Hepatocyte (in vitro differentiated cells): Measurements from ENCODE around the gene KCNG3. TPM values are rescaled to one million over a fixed set of nuclear protein-coding genes. Genes with fewer than 3 reads are reported as not detected.

Source experiments
- DNase-seq: peaks from one replicate; pipeline ENCODE4 v3.0.0-alpha.2; 2016; ENCODE audit warnings: low spot score
- H2AFZ ChIP-seq: fragments of 200-600 bp; sonication (generic); 2 replicates; pipeline ENCODE4 v1.6.0; 2016; ENCODE audit warnings: antibody characterized with exemption, mild to moderate bottlenecking
- H3K27ac ChIP-seq: fragments of 200-600 bp; sonication (generic); 2 replicates; pipeline ENCODE4 v1.5.1; 2016; ENCODE audit warnings: mild to moderate bottlenecking
- H3K27me3 ChIP-seq: fragments of 200-600 bp; sonication (generic); 2 replicates; pipeline ENCODE4 v1.6.1; 2016
- H3K36me3 ChIP-seq: fragments of 200-600 bp; sonication (generic); replicated peaks from 2 replicates; pipeline ENCODE4 v1.5.1; 2016; ENCODE audit warnings: low read depth; ENCODE audit not compliant: insufficient read depth
- H3K4me1 ChIP-seq: fragments of 200-600 bp; sonication (generic); 2 replicates; pipeline ENCODE4 v1.5.1; 2016; ENCODE audit warnings: mild to moderate bottlenecking, moderate library complexity; ENCODE audit not compliant: insufficient read depth
- H3K4me2 ChIP-seq: fragments of 200-600 bp; sonication (generic); 2 replicates; pipeline ENCODE4 v1.6.0; 2016
- H3K4me3 ChIP-seq: fragments of 200-600 bp; sonication (generic); 2 replicates; pipeline ENCODE4 v1.5.1; 2016; ENCODE audit warnings: mild to moderate bottlenecking
- H3K79me2 ChIP-seq: fragments of 200-600 bp; sonication (generic); 2 replicates; pipeline ENCODE4 v1.6.0; 2017; ENCODE audit warnings: mild to moderate bottlenecking
- H3K9me2 ChIP-seq: fragments of 200-600 bp; sonication (generic); replicated peaks from 2 replicates; pipeline ENCODE4 v1.6.0; 2017; ENCODE audit warnings: mild to moderate bottlenecking; ENCODE audit not compliant: insufficient read depth
- H3K9me3 ChIP-seq: fragments of 200-600 bp; sonication (generic); 2 replicates; pipeline ENCODE4 v1.5.1; 2016; ENCODE audit warnings: low read depth, mild to moderate bottlenecking
- H4K20me1 ChIP-seq: fragments of 200-600 bp; sonication (generic); 2 replicates; pipeline ENCODE4 v1.6.0; 2016; ENCODE audit warnings: mild to moderate bottlenecking; ENCODE audit not compliant: insufficient read depth, poor library complexity, severe bottlenecking
- EZH2 ChIP-seq: fragments of 200-600 bp; sonication (generic); IDR thresholded peaks from 2 replicates; pipeline ENCODE4 v1.6.1; 2016; ENCODE audit warnings: antibody characterized with exemption, mild to moderate bottlenecking, borderline replicate concordance
- EZH2phosphoT487 ChIP-seq: fragments of 200-600 bp; sonication (generic); IDR thresholded peaks from one replicate; pipeline ENCODE4 v1.6.1; 2018; ENCODE audit warnings: antibody characterized with exemption, mild to moderate bottlenecking, low read depth, moderate library complexity; ENCODE audit not compliant: unreplicated experiment, severe bottlenecking
- WGBS: methylation state at CpG from one replicate; pipeline ENCODE4 v1.1.6; 2016; ENCODE audit warnings: low lambda C conversion rate; ENCODE audit errors: missing lambda C conversion rate; 5-methylcytosine and 5-hydroxymethylcytosine counted together
- polyA plus RNA-seq: library from polyadenylated mRNA; unstranded; fragments of >200 nt; fragmentation: Nextera tagmentation; extraction: Ambion mirVana; gene quantifications from 2 replicates; pipeline ENCODE4 v1.2.1, GENCODE V29; 2016
- total RNA-seq: library from RNA; depleted of rRNA; stranded (reverse); fragments of >200 nt; gene quantifications from 2 replicates; pipeline ENCODE4 v1.2.3, GENCODE V29; 2014
- TF ChIP-seq, protein P1 (sequence below): fragments of 200-600 bp; sonication (generic); IDR thresholded peaks from 2 replicates; pipeline ENCODE4 v1.5.1; 2016; ENCODE audit warnings: antibody characterized with exemption, mild to moderate bottlenecking; ENCODE audit not compliant: poor library complexity

KCNG3 gene
- total and polyA plus RNA-seq, 2 experiments from 2014 or later, result 0.57 TPM; not detected in 1

DNA sequence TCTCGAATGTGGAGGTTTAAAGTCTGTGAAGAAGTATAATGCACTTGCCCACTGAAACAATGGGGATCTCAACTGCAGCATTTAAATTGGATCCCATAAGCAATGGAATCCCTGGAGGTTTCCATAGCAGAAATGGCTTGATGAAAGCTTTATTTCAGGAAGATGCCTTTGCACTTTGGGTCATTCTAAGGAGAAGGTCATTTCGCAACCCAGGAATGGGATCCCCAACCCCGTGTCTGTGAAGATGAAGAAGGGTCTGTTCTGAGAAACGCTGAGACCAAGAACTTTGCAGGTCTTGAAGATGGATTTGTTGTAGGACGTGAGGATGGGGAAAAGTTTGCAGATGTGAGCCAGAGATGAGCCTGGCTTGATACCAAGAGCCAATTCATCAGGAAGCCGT lies 1.8 kb upstream of the KCNG3 start:
- H3K4me2 ChIP-seq, result peak overlapping the region; percentile 100
- no peak overlapping the region for H3K27ac ChIP-seq

DNA sequence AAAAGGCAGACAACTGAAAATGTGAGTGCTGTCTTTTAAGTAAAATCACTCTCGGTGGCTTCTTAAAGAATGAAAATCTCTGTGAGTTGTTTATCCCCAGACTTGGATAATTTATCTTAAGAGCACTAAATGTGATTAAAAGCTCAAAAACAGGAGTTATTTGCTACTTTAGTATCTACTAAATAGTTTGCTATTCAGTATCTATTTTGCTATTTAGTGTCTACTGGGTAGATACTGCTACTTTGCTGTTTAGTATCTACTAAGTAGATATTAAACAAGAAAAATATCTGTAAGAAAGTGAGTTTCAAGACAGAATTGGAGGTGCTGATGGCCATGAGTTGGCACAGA lies 1.4 kb upstream of the KCNG3 start:
- Histone ChIP-seq H3K27me3 (peaks cover 31% of the 10 kb centered on the region), H3K4me1 (no peaks in the 10 kb centered on the region), H3K9me2 (no peaks in the 10 kb centered on the region), H3K36me3 (no peaks in the 10 kb centered on the region), H4K20me1 (no peaks in the 10 kb centered on the region), H3K4me3 (no peak overlapping the region), H3K4me2 (peak overlapping the region; percentile 100), H2AFZ (no peak overlapping the region), H3K79me2 (no peaks in the 10 kb centered on the region), H3K27ac (no peak overlapping the region), H3K9me3 (no peaks in the 10 kb centered on the region)
- 0% methylated on average over 1 of the region's 1 CpG for WGBS
- DNase-seq, result no peak
- TF ChIP-seq EZH2phosphoT487 (no peak), EZH2 (no peak)
- TF ChIP-seq, protein P1, sequence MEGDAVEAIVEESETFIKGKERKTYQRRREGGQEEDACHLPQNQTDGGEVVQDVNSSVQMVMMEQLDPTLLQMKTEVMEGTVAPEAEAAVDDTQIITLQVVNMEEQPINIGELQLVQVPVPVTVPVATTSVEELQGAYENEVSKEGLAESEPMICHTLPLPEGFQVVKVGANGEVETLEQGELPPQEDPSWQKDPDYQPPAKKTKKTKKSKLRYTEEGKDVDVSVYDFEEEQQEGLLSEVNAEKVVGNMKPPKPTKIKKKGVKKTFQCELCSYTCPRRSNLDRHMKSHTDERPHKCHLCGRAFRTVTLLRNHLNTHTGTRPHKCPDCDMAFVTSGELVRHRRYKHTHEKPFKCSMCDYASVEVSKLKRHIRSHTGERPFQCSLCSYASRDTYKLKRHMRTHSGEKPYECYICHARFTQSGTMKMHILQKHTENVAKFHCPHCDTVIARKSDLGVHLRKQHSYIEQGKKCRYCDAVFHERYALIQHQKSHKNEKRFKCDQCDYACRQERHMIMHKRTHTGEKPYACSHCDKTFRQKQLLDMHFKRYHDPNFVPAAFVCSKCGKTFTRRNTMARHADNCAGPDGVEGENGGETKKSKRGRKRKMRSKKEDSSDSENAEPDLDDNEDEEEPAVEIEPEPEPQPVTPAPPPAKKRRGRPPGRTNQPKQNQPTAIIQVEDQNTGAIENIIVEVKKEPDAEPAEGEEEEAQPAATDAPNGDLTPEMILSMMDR, result no peak

More for the DNA sequence above, 1.8 kb upstream of the KCNG3 start:
- H3K36me3 ChIP-seq, result no peaks in the 10 kb centered on the region
- no peaks in the 10 kb centered on the region for H3K9me3 ChIP-seq
- no peaks in the 10 kb centered on the region for H4K20me1 ChIP-seq
- TF ChIP-seq EZH2 (no peak), EZH2phosphoT487 (no peak)
- TF ChIP-seq, protein P1, result no peak
- peaks cover 27% of the 10 kb centered on the region for H3K27me3 ChIP-seq
- DNase-seq, result no peak
- H2AFZ ChIP-seq, result no peak overlapping the region
- no peaks in the 10 kb centered on the region for H3K9me2 ChIP-seq
- 72% methylated on average over 6 of the region's 6 CpGs for WGBS
- no peaks in the 10 kb centered on the region for H3K79me2 ChIP-seq
- no peak overlapping the region for H3K4me3 ChIP-seq
- H3K4me1 ChIP-seq, result no peaks in the 10 kb centered on the region

DNA sequence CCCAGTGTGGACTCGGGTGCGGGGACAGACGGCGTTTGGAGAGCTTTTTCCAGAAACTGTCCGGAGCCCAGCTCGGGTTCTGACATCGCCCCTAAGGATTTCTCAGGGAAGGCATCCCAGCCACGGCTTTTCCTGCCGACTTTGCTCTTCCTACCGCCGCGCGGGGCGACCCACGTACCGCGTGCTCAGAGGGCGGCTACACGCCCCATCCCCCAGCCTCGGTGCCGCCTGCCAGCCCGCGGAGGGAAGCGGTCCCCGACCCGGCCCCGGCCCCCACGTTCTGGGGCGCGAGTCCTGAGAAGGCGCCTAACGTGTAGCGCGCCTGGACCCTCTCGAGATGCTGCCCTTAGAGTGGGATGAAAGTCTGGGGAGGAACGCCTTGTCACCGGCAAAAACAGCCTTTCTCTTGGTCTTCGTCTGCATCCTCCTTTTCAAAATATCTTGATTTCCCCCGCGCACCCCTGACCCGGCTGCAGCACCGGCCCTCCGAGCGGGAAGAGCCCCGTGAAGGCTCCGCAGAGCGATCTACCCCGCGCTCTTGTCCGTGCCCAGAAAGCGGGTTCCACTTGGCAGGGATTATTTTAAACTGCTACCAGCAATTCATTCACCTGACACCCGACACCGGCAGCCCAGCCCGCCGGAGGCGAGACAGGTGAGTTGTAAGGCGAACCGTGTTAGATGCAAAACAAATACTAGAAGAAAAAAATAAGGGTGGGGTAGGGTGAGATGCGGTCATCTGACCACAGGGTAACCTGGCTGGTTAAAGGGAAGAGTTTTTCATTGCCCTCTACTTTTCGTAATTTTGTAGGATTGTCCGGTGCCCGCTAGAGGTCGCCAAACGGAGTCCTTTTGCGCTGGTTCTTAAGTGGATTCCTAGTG lies 812 bp upstream of the KCNG3 start:
- Histone ChIP-seq H3K4me1 (no peaks in the 10 kb centered on the region), H3K9me2 (no peaks in the 10 kb centered on the region), H3K4me2 (peak overlapping the region; percentile 100), H3K9me3 (no peaks in the 10 kb centered on the region), H3K36me3 (no peaks in the 10 kb centered on the region), H3K79me2 (no peaks in the 10 kb centered on the region), H3K4me3 (peak overlapping the region; percentile 82), H3K27me3 (peaks cover 37% of the 10 kb centered on the region), H4K20me1 (no peaks in the 10 kb centered on the region), H3K27ac (no peak overlapping the region), H2AFZ (peak overlapping the region; percentile 82)
- DNase-seq, result peak; percentile 85
- under 1% methylated on average over 61 of the region's 65 CpGs for WGBS
- TF ChIP-seq, protein P1, result peak; percentile 86
- TF ChIP-seq EZH2 (no peak), EZH2phosphoT487 (no peak)
